HL-60 (cell line): ENCODE results near the gene RNASE7.
"Not testable (repeated sequence)": the region's sequence is repeated elsewhere in the genome, so short reads cannot be mapped to it uniquely, and the experiment has no call there.

ENCODE experiments used
- DNase-seq, 2 experiments: peaks; one replicate each; pipeline ENCODE4 v3.0.0-alpha.2; 2010 to 2020; ENCODE audit warnings: low read depth in 1 of 2, low spot score in 1 of 2
- H3K27ac ChIP-seq: fragments of 250-450 bp; sonication (Bioruptor Pico); replicated peaks from 2 replicates; pipeline ENCODE4 v1.5.1; 2020; ENCODE audit warnings: mild to moderate bottlenecking, moderate library complexity
- H3K27me3 ChIP-seq: fragments of 250-450 bp; sonication (Bioruptor Pico); 2 replicates; pipeline ENCODE4 v1.5.1; 2021; ENCODE audit warnings: mild to moderate bottlenecking, moderate library complexity; ENCODE audit not compliant: insufficient read depth, poor library complexity, severe bottlenecking
- H3K4me3 ChIP-seq: replicated peaks from 2 replicates; pipeline ENCODE4 v1.5.1; 2011; ENCODE audit warnings: mild to moderate bottlenecking, control low read depth, low read length; ENCODE audit not compliant: insufficient read depth
- CTCF ChIP-seq: IDR thresholded peaks from one replicate; pipeline ENCODE4 v1.5.1; 2011; ENCODE audit warnings: low read length, control low read depth, inconsistent platforms; ENCODE audit not compliant: insufficient read depth
- GABPA ChIP-seq: IDR thresholded peaks from 2 replicates; pipeline ENCODE4 v1.6.1; 2012; ENCODE audit warnings: low read depth
- POLR2AphosphoS5 ChIP-seq: IDR thresholded peaks from 2 replicates; pipeline ENCODE4 v1.6.1; 2012; ENCODE audit warnings: low read depth
- REST ChIP-seq: IDR thresholded peaks from 2 replicates; pipeline ENCODE4 v1.6.1; 2012; ENCODE audit warnings: low read depth; ENCODE audit not compliant: insufficient replicate concordance
- SPI1 ChIP-seq: IDR thresholded peaks from 2 replicates; pipeline ENCODE4 v1.6.1; 2012; ENCODE audit warnings: low read depth, mild to moderate bottlenecking, borderline replicate concordance

RNASE7 gene

GRCh38 chr14:21038441-21039422 lies 3.4 kb upstream of the RNASE7 start:
- H3K27me3 ChIP-seq: no peaks in the 10 kb centered on the region
- no peak overlapping the region for H3K27ac ChIP-seq
- TF ChIP-seq POLR2AphosphoS5 (no peak), GABPA (no peak), REST (no peak), SPI1 (no peak), CTCF (no peak)
- DNase-seq: no peak
- H3K4me3 ChIP-seq: no peak overlapping the region

GRCh38 chr14:21039585-21040369 lies 2.4 kb upstream of the RNASE7 start:
- no peak overlapping the region for H3K27ac ChIP-seq
- peak in 1 of 2 experiments; percentile 53 for DNase-seq
- H3K27me3 ChIP-seq: no peaks in the 10 kb centered on the region
- TF ChIP-seq SPI1 (no peak), CTCF (peak; percentile 68), REST (no peak), POLR2AphosphoS5 (no peak), GABPA (no peak)
- no peak overlapping the region for H3K4me3 ChIP-seq

- Histone ChIP-seq H3K27ac (no peak overlapping the region), H3K27me3 (no peaks in the 10 kb centered on the region), H3K4me3 (no peak overlapping the region)
- no peak for DNase-seq
- no peak for TF ChIP-seq POLR2AphosphoS5
- TF ChIP-seq CTCF: no peak
- TF ChIP-seq SPI1: no peak
- no peak for TF ChIP-seq GABPA
- TF ChIP-seq REST: no peak
Observed at GRCh38 chr14:21040370-21040925, 1.7 kb upstream of the RNASE7 start.

GRCh38 chr14:21040941-21041340 lies 1.2 kb upstream of the RNASE7 start:
- DNase-seq, H3K27ac ChIP-seq, H3K4me3 ChIP-seq, H3K27me3 ChIP-seq: not testable (repeated sequence)
